Ascending aorta (tissue), 2 donors: ENCODE data around the gene LAIR2. TPM values are rescaled to one million over a fixed set of nuclear protein-coding genes. Genes with fewer than 3 reads are reported as not detected.
A peak's percentile ranks its signal among the peaks of the same experiment; 100 is the strongest.

ENCODE experiments used
- DNase-seq, 2 donors: peaks; one replicate each; pipeline ENCODE4 v3.0.0-alpha.2; 2019; ENCODE audit warnings: low spot score in 2 of 2
- H3K27ac ChIP-seq, 2 donors: fragments of 200-600 bp; sonication (generic); one replicate each; pipeline ENCODE4 v1.5.1; 2016 to 2017; ENCODE audit warnings: mild to moderate bottlenecking in 1 of 2
- H3K27me3 ChIP-seq: fragments of 200-600 bp; sonication (generic); one replicate; pipeline ENCODE4 v1.5.1; 2017
- H3K36me3 ChIP-seq, 2 donors: fragments of 200-600 bp; sonication (generic); one replicate each; pipeline ENCODE4 v1.5.1; 2016
- H3K4me1 ChIP-seq, 2 donors: fragments of 200-600 bp; sonication (generic); one replicate each; pipeline ENCODE4 v1.5.1; 2016 to 2017; ENCODE audit warnings: mild to moderate bottlenecking in 1 of 2
- H3K4me3 ChIP-seq, 2 donors: fragments of 200-600 bp; sonication (generic); one replicate each; pipeline ENCODE4 v1.5.1; 2016 to 2017; ENCODE audit warnings: mild to moderate bottlenecking in 1 of 2
- H3K9me3 ChIP-seq, 2 donors: fragments of 200-600 bp; sonication (generic); one replicate each; pipeline ENCODE4 v1.5.1; 2016
- intact Hi-C: fragments of 100-400 bp; cut with DNase I; formaldehyde crosslinking; loops from one replicate; pipeline ENCODE4 v1.15.1; 2023
- total RNA-seq: library from RNA; depleted of rRNA; stranded (reverse); fragments of >200 nt; gene quantifications from one replicate; pipeline ENCODE4 v1.1.0, GENCODE V29; 2016
- TF ChIP-seq, protein P1 (sequence below), 3 experiments: fragments of 200-600 bp in 2 of 3; fragments of 450-650 bp in 1 of 3; sonication (generic) in 2 of 3; IDR thresholded peaks; one replicate each; pipeline ENCODE4 v1.5.1; 2016 to 2019; ENCODE audit warnings: antibody characterized with exemption in 3 of 3, mild to moderate bottlenecking in 1 of 3, moderate library complexity in 1 of 3

LAIR2 gene
- total RNA-seq, 1 donor from 2014 or later, result not detected

DNA sequence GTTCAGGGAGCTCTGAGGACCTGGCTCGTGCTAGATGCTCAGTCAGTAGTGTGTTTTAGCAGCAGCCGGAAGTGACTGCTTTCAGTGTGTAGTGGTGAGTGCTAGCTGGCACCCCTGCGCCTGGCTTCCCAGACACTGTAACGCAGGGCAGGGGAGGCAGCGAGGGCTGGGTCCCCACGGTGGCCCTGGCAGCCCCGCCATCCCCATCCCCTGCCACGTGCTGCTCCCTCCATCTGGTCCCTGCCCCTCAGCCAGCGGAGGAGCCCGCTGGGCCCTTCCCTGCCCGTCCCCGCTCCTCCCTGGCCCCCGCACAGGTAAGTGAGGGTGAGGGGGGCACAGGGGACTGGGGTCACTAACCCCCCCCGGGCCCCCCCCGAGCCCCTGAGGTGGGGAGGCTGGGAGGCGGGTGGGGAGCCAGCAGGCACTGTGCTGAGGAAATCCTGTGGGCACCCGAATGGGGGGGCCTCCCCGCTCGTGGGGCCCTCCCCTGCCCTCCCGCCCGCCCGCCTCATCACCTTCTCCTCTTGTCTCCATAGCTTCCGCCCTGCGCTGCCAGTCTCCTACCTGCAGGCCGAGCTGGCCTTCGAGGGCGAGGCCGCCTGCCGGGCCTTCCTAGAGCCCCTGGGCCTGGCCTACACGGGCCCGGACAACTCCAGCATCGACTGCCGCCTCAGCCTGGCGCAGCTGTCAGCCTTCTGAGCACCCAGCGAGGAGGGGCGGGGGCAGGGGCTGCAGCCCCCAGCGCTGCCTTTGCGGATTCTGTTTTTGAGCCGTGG, 42.2 kb upstream of the LAIR2 start:
- H3K27me3 ChIP-seq, result no peaks in the 10 kb centered on the region
- H3K9me3 ChIP-seq, result no peaks in the 10 kb centered on the region
- intact Hi-C loops, result loop anchor here (5.0 to 10.0 kb wide), 6 partner anchors 268 to 1128 kb away; partner anchors contain the start of genes NDUFA3, OSCAR, PPP6R1 and TSEN34
- no peak overlapping the region for H3K4me3 ChIP-seq
- peaks cover 14 to 20% of the 10 kb centered on the region in 2 donors for H3K4me1 ChIP-seq
- no peak for DNase-seq
- TF ChIP-seq, protein P1, sequence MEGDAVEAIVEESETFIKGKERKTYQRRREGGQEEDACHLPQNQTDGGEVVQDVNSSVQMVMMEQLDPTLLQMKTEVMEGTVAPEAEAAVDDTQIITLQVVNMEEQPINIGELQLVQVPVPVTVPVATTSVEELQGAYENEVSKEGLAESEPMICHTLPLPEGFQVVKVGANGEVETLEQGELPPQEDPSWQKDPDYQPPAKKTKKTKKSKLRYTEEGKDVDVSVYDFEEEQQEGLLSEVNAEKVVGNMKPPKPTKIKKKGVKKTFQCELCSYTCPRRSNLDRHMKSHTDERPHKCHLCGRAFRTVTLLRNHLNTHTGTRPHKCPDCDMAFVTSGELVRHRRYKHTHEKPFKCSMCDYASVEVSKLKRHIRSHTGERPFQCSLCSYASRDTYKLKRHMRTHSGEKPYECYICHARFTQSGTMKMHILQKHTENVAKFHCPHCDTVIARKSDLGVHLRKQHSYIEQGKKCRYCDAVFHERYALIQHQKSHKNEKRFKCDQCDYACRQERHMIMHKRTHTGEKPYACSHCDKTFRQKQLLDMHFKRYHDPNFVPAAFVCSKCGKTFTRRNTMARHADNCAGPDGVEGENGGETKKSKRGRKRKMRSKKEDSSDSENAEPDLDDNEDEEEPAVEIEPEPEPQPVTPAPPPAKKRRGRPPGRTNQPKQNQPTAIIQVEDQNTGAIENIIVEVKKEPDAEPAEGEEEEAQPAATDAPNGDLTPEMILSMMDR (IDR thresholded peaks at IDR 0.05), result no peak
- peaks cover 61 to 66% of the 10 kb centered on the region in 2 donors for H3K36me3 ChIP-seq
- no peak overlapping the region for H3K27ac ChIP-seq

DNA sequence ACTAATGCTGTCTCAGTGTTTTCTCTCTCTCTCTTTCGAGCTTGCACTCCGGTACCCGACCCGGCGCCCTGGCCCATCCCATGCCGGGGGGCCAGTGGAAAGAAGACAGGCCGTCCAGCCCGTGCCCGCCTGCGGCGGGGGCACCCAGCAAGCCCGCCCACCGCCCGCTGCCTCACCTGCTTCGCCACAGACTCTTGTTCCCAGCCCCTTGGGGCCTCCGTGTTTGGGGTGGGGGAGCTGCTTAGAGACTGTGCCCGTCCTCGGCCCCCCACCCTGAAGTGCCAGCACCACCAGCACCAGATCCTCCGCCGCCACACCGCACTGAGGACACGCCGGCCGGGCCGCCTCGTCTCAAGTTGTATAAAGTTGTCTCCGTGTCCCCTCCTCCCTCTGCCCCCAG, 41.4 kb upstream of the LAIR2 start:
- Histone ChIP-seq H3K27ac (peak overlapping the region in 1 of 2 donors; percentile 97), H3K9me3 (no peaks in the 10 kb centered on the region), H3K4me1 (peaks cover 14 to 20% of the 10 kb centered on the region in 2 donors), H3K27me3 (no peaks in the 10 kb centered on the region), H3K36me3 (peaks cover 53 to 59% of the 10 kb centered on the region in 2 donors), H3K4me3 (no peak overlapping the region)
- no peak for DNase-seq
- TF ChIP-seq, protein P1 (IDR thresholded peaks at IDR 0.05), result no peak
- intact Hi-C loops, result loop anchor here (5.0 to 10.0 kb wide), 6 partner anchors 269 to 1129 kb away; partner anchors contain the start of genes NDUFA3, OSCAR, PPP6R1 and TSEN34

DNA sequence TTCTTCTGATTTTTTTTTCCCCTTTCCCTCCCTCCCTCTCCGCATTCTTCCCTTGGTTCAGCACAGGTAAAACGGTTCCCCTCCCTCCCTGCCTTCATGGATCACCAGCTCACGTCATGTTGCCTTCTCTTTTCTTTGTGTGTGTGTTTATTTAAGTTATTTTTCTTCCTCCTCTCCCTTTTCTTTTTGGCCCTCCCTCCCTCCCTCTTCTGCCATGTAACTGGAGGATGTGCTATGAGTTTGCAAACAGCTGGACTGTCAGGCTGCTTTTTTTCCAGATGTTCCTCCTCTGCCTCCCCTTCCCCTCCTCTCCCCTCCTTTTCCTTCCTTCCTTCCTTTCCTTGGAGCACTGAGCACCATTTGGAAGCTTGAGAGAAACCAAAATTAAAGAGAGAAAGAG, 41.0 kb upstream of the LAIR2 start:
- Histone ChIP-seq H3K9me3 (no peaks in the 10 kb centered on the region), H3K27me3 (no peaks in the 10 kb centered on the region), H3K4me1 (peaks cover 14 to 20% of the 10 kb centered on the region in 2 donors), H3K36me3 (peaks cover 49 to 55% of the 10 kb centered on the region in 2 donors), H3K27ac (peak overlapping the region; percentile 97), H3K4me3 (no peak overlapping the region)
- TF ChIP-seq, protein P1 (IDR thresholded peaks at IDR 0.05), result no peak
- intact Hi-C loops, result loop anchor here (5.0 to 10.0 kb wide), 6 partner anchors 269 to 1129 kb away; partner anchors contain the start of genes NDUFA3, OSCAR, PPP6R1 and TSEN34
- DNase-seq, result peak in 1 of 2 donors; percentile 56

DNA sequence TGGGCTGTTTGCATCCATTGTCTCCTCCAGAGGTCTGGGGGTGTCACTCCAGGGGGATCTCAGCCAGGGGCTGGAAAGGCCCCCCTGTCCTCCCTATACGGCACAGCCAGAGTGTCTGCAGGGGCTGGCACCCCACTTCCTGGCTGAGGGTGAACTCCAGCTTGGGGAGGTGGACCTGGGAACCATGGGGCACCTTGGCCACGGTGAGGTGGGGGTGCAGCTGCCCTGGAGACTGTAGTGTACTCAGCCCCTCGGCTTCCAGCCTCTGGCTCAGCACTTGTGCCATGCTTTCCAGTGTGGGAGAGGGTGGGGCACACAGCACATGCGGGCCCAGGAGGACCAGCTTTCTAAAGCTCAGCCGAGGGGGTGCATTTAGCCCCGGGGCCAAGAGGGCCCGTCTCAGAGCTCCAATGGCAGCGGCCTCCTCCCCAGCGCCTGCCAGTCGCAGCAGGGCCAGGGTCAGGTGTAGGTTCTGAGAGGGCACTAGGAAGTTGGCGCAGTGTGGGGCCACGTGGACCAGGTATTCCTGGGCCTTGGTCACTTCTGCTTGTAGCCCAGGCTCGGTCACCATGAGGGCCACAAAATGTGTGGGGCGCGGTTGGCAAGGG, 40.5 kb upstream of the LAIR2 start:
- peak overlapping the region; percentile 97 for H3K27ac ChIP-seq
- intact Hi-C loops, result loop anchor here (5.0 to 10.0 kb wide), 6 partner anchors 270 to 1130 kb away; partner anchors contain the start of genes NDUFA3, OSCAR, PPP6R1 and TSEN34
- H3K9me3 ChIP-seq, result no peaks in the 10 kb centered on the region
- H3K4me1 ChIP-seq, result peaks cover 14 to 20% of the 10 kb centered on the region in 2 donors
- TF ChIP-seq, protein P1 (IDR thresholded peaks at IDR 0.05), result no peak
- peaks cover 43 to 49% of the 10 kb centered on the region in 2 donors for H3K36me3 ChIP-seq
- DNase-seq, result peak in 1 of 2 donors; percentile 62
- no peaks in the 10 kb centered on the region for H3K27me3 ChIP-seq
- H3K4me3 ChIP-seq, result peak overlapping the region; percentile 71 to 79

DNA sequence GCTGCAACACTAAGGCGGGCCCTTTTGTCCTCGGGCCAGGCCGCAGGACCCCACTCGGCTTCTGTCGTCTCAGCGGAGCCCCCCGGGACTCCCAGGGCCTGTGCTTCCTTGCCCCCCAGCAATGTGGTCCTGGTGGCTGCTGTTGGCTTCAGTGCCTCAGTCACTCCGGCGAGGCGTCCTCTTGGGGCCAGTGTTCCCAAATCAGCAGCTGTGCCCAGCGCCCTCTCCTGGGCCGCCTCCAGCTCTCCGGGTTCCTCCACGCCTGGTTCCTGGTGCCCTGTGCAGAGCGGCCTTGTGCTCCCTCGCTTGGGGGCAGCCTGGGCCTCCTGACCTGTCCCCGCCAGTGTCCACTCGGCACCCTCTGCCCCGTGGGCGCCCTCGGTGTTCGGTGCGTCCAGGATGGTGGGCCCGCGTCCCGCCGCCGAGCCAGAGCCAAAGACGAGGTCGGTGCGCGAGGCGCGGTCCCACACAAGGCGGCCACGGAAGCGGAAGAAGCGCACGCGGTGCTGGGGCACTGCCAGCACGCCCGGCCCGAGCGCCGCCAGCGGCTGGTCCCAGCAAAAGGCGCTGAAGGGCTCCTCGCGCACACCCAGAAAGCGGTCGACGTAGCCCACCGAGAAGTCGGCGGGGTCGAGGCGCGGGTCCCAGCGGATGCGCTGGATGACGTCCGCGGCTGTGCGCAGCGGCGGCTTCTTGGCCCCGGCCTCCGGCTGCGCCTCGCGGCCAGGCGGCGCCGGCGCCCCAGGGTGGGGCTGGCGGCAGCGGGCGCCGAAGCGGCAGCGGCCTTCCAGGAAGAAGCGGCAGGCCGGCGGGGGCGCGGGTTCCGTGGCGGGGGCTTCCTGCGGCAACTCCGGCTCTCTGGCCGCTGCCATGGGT, 39.7 kb upstream of the LAIR2 start:
- peak overlapping the region; percentile 71 to 79 for H3K4me3 ChIP-seq
- peak in 1 of 2 donors; percentile 88 for DNase-seq
- peak overlapping the region; percentile 97 for H3K27ac ChIP-seq
- H3K9me3 ChIP-seq, result no peaks in the 10 kb centered on the region
- TF ChIP-seq, protein P1 (IDR thresholded peaks at IDR 0.05), result peak in 2 of 3 experiments; percentile 4 to 23
- intact Hi-C loops, result loop anchor here (1.0 to 10.0 kb wide), 7 partner anchors 14 to 1131 kb away; partner anchors contain the start of genes LENG8, NDUFA3, OSCAR and PPP6R1
- H3K4me1 ChIP-seq, result peaks cover 14 to 20% of the 10 kb centered on the region in 2 donors
- H3K27me3 ChIP-seq, result no peaks in the 10 kb centered on the region
- H3K36me3 ChIP-seq, result peaks cover 36 to 42% of the 10 kb centered on the region in 2 donors
